DMS 273 treated with DMSO at 0.1 percent for 48 hours (cell line): ENCODE results near the gene RUNDC1.
A peak's percentile ranks its signal among the peaks of the same experiment; 100 is the strongest.
"Not testable (repeated sequence)": the region's sequence is repeated elsewhere in the genome, so short reads cannot be mapped to it uniquely, and the experiment has no call there.

Experiments
- DNase-seq: peaks from one replicate; lab custom pipeline; 2025; lab: John Stamatoyannopoulos, UW

Gene RUNDC1

GRCh38 chr17:42991471-42991870 lies 11.1 kb downstream of the RUNDC1 start:
- no peak for DNase-seq

DNA sequence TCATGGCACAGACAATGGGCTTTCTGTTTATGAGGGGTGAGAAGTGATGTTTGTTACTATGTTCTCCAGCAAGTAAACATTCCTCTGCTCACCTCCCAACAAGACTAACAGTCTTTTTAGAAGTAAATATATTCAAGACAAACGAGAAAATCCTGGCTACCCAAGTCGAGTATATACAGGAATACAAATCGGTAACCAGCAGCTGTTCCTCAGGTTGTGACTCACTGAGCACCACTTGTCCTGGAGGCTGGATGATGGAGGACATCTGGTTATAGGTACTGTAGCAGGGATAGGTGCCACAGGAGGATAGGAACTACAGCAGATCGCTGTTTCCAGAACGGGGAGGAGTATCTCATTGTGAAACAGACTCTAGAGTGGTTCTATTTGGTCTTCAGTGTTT lies 12.5 kb downstream of the RUNDC1 start:
- DNase-seq: no peak

DNA sequence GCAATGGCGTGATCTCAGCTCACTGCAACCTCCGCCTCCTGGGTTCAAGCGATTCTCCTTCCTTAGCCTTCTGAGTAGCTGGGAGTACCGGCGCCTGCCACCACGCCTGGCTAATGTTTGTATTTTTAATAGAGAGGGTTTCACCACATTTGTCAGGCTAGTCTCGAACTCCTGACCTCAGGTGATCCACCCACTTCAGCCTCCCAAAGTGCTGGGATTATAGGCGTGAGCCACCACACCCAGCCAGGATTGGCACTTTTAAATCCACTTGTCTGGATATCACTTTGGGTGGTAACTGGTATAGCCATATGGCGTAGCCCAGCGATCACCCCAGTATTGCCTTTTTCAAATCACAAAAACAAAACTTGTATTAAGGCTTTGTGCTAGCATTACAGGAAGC lies 13.5 kb downstream of the RUNDC1 start:
- not testable (repeated sequence) for DNase-seq

- DNase-seq: no peak
Observed at GRCh38 chr17:42997390-42997983, 17.1 kb downstream of the RUNDC1 start.

DNA sequence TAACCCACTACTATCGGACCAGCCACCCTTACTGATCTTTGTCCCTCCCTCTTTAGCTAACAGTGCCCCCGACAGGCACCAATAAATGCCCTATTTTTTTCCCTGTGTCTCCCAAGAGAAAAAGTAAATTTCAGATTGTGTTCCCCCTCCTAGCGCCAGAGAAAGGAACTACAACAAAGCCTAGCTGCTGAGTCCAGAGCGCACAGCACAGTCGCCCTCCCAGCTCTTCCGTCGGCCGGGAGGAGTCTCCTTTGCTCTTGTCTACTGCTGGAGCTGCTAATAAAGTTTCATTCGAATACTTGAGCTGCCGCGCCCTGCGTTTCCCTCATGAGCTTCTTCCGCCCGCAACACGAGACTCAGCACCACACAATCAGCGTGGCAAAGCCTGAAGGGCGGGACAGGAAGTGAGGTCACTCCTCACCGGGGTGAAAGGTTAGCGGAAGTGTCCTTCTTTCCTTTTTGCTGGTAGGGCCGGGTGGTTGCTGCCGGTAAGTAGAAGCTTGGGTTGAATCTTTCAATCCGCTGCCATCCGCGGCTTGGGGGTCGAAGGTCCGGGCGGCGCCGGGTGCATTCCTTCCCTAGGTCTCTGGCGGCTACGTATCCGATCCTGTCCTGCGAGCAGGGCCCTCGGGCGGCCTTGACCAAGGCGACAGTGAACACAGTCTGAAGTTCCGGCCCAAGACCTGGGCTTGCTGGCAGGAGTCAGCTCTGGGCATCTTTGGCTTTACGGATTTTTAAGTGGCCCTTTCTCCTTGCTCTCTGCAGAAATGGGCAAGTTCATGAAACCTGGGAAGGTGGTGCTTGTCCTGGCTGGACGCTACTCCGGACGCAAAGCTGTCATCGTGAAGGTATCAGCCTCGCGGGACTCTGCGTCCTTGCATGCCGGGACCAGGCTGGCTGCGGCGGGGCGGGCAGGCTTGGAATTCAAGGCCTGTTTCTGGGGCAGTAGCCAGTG lies 17.9 kb downstream of the RUNDC1 start, which contains the start of gene RPL27:
RPL27 (plus strand) TSS at position 436 of the 955 bp plus-strand sequence; CDS start at position 768, 332 bp downstream.
- peak; percentile 99 for DNase-seq

GRCh38 chr17:42999003-42999525 lies 18.7 kb downstream of the RUNDC1 start:
- no peak for DNase-seq

- not testable (repeated sequence) for DNase-seq
Observed at GRCh38 chr17:43000894-43001293, 20.5 kb downstream of the RUNDC1 start.

- peak; percentile 37 for DNase-seq
Observed at GRCh38 chr17:43003542-43004172, 23.3 kb downstream of the RUNDC1 start.

- DNase-seq: peak; percentile 71
Observed at GRCh38 chr17:43006639-43007551, 26.5 kb downstream of the RUNDC1 start, which contains the start of gene IFI35. IFI35 (plus strand) TSS chr17:43006784; CDS start chr17:43006948, 164 bp downstream.

GRCh38 chr17:43010667-43011308 lies 30.4 kb downstream of the RUNDC1 start:
- DNase-seq: no peak

DNA sequence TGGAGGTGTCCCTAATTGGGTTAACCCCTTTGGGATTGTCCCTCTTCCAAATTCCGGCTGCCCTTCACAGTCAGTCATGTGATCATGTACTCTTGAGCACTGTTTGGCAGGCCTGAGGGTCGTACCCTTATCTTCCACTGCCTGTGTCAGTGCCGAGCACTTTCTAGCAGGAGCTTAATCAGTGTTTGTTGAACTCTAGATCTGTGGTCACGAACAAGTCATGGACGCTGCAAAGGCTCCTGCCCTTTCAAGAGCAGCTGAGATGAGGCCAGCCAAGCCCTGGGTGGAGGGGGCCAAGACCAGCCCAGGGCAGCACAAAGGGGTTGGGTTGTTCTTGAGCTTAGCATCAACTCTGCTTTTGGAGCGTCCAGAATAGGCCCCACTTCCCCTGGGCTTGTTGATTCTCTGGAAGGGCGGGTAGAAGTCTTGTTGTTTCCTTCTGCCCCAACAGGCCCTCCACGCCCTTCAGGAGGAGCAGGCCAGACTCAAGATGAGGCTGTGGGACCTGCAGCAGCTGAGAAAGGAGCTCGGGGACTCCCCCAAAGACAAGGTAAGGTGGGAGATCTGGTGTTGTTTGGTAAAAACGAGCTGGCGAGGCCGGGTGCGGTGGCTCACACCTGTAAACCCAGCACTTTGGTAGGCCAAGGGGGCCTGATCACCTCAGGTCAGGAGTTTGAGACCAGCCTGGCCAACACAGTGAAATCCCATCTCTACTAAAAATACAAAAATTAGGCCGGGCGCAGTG lies 31.5 kb downstream of the RUNDC1 start:
- DNase-seq: no peak

GRCh38 chr17:43013296-43013695 lies 32.9 kb downstream of the RUNDC1 start:
- no peak for DNase-seq

DNA sequence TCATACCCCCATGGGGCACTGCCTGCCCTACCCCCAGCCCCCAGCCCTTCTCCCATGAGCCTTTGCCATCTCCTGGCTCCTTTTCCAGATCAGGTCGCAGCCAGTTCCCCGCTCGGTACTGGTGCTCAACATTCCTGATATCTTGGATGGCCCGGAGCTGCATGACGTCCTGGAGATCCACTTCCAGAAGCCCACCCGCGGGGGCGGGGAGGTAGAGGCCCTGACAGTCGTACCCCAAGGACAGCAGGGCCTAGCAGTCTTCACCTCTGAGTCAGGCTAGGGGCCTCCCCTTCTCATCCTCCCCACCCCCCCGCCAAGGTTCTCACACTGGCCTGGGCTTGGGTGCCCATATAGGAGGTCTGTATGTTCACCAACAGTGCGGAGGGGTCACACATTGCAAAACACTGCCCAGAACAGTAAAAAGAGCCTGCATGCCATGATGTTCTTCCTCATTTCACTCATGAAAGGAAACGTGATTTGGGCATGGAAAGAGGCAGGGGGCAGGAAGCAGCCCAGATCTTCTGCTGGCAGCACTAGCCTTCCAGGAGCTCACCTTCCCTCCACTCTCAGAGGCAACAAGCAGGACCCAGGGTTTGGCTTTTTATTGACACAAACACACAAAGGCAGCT lies 33.8 kb downstream of the RUNDC1 start:
- no peak for DNase-seq

DNA sequence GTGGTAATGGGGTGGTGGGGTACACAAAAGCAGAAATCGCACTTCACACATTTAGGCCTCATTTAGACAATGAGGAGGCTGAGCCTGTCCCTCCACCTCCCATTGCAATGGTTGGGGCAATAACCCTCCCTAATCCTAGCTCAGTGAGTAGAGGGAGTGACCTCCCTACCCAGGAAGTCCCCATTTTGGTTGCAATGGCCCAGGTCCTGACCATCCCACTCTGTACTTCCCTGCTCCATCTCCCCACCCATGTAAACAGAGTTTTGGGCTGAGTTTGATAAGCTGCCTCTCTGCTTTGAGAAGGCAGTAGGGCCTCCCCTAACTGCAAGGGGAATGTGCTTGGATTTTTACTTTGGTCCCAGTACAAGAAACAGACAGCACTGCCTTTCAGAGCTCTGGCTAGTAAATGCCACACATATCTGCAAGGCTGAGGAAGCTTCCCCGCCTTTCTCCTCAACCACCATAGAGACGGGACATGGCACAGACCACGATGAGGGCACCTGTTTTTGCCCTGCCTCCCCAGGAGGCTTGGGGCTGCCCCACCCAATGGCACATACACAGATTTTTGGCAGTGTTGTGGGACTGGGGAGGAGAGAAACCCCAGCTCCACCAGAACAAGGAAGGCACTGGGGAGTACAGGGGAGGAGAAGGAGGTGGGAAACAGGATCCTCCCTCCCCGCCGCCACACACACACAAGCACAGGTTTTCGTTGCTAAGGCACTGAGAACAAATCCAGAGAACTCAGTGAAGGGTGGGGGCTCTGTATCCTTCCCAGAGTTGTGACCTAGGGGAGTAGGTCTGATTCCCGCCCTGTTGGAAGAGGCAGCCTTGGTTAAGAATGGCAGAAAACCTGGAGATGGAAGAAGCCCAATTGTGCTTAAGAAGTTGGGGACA lies 34.5 kb downstream of the RUNDC1 start:
- no peak for DNase-seq

DNA sequence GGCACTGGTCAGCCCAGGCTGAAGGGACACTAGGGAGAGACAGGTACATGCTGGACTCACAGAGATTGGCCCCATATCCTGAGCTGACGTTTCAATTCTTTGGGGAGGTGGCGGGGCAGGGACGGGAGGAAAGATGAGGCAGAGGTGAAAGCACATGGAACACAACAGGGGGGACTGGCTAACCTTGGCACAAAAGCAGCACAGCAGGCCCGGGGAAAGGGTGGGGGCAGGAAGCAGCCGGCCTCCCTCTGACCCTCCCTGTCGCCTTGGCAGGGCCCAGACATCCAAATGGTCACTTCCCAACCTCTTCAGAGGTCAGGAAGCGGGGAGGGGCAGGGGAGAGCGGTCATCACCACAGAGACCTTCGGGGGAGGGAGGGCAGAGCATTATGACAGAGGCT lies 35.2 kb downstream of the RUNDC1 start:
- DNase-seq: no peak

DNA sequence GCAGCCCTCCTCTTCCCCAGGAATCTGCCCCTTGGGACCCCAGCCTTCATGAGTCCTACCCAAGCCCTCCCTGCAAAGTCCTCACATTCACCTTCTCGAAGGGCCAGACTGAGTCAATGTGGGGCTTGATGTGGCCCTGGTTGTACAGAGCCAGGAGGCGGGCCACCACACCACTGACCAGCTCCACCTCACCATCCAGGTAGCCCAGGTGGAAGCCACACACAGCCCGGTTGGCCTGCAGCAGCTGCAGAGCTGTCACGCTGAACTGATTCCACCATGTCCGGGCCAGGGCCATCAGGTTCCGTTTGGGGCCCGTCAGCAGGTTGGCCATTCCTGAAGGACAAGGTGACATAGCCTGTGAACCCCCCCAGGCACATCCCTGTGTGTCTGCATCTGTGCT lies 35.9 kb downstream of the RUNDC1 start:
- no peak for DNase-seq

DNA sequence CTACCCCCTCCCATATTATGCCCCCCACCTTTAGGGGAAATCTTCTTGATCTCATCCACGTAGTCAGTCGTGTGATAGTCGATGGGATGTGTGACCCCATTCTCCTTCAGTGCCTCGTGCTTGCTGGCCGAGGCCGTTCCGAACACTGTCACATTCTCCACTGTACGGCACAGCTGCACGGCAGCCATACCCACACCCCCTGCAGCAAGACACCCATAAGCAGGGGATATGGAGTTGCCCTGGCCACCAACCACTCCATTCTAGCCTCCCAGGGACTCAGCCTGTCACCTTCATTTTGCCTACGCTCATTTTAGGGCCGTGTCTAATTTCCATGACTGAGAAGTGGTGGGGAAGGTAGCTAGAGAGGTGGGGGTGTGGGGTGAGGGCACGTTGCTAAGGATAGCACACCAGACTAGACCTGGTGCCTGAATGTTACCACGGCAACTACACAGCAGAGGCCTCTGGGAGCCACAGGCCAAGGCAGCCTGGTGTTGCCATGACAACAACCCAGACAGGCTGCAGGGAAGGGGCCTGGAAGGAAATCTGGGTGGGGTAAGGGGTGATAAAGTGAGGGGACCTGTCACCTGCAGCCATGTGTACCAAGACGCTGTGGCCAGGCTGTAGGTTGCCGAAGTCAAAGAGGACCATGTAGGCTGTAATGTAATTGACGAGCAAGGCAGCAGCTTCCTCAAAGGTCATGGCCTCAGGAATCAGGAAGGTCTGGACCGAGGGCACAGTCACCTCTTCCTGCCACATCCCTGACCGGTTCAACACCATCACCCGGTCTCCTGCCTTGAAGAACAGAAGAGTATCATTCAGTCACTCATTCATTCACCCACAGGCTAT lies 37.9 kb downstream of the RUNDC1 start:
- DNase-seq: no peak

- no peak for DNase-seq
Observed at GRCh38 chr17:43018932-43019331, 38.6 kb downstream of the RUNDC1 start.
